HL-60 (cell line): ENCODE measurements around the gene HMOX2.

Experiments
- DNase-seq, 2 experiments: peaks; one replicate each; pipeline ENCODE4 v3.0.0-alpha.2; 2010 to 2020; ENCODE audit warnings: low read depth in 1 of 2, low spot score in 1 of 2
- H3K27ac ChIP-seq: fragments of 250-450 bp; sonication (Bioruptor Pico); replicated peaks from 2 replicates; pipeline ENCODE4 v1.5.1; 2020; ENCODE audit warnings: mild to moderate bottlenecking, moderate library complexity
- H3K27me3 ChIP-seq: fragments of 250-450 bp; sonication (Bioruptor Pico); 2 replicates; pipeline ENCODE4 v1.5.1; 2021; ENCODE audit warnings: mild to moderate bottlenecking, moderate library complexity; ENCODE audit not compliant: insufficient read depth, poor library complexity, severe bottlenecking
- H3K4me3 ChIP-seq: replicated peaks from 2 replicates; pipeline ENCODE4 v1.5.1; 2011; ENCODE audit warnings: mild to moderate bottlenecking, control low read depth, low read length; ENCODE audit not compliant: insufficient read depth
- GABPA ChIP-seq: IDR thresholded peaks from 2 replicates; pipeline ENCODE4 v1.6.1; 2012; ENCODE audit warnings: low read depth
- POLR2AphosphoS5 ChIP-seq: IDR thresholded peaks from 2 replicates; pipeline ENCODE4 v1.6.1; 2012; ENCODE audit warnings: low read depth
- REST ChIP-seq: IDR thresholded peaks from 2 replicates; pipeline ENCODE4 v1.6.1; 2012; ENCODE audit warnings: low read depth; ENCODE audit not compliant: insufficient replicate concordance
- SPI1 ChIP-seq: IDR thresholded peaks from 2 replicates; pipeline ENCODE4 v1.6.1; 2012; ENCODE audit warnings: low read depth, mild to moderate bottlenecking, borderline replicate concordance
- TF ChIP-seq, protein P1 (sequence below): IDR thresholded peaks from one replicate; pipeline ENCODE4 v1.5.1; 2011; ENCODE audit warnings: low read length, control low read depth, inconsistent platforms; ENCODE audit not compliant: insufficient read depth

HMOX2 gene

GRCh38 chr16:4489030-4489429, 12.8 kb downstream of the HMOX2 start:
- no peaks in the 10 kb centered on the region for H3K27me3 ChIP-seq
- TF ChIP-seq GABPA (no peak), POLR2AphosphoS5 (no peak), SPI1 (no peak), REST (no peak)
- TF ChIP-seq, protein P1, sequence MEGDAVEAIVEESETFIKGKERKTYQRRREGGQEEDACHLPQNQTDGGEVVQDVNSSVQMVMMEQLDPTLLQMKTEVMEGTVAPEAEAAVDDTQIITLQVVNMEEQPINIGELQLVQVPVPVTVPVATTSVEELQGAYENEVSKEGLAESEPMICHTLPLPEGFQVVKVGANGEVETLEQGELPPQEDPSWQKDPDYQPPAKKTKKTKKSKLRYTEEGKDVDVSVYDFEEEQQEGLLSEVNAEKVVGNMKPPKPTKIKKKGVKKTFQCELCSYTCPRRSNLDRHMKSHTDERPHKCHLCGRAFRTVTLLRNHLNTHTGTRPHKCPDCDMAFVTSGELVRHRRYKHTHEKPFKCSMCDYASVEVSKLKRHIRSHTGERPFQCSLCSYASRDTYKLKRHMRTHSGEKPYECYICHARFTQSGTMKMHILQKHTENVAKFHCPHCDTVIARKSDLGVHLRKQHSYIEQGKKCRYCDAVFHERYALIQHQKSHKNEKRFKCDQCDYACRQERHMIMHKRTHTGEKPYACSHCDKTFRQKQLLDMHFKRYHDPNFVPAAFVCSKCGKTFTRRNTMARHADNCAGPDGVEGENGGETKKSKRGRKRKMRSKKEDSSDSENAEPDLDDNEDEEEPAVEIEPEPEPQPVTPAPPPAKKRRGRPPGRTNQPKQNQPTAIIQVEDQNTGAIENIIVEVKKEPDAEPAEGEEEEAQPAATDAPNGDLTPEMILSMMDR: no peak
- H3K4me3 ChIP-seq: no peak overlapping the region
- no peak for DNase-seq
- H3K27ac ChIP-seq: no peak overlapping the region

GRCh38 chr16:4491898-4492297, 15.7 kb downstream of the HMOX2 start:
- no peak overlapping the region for H3K27ac ChIP-seq
- TF ChIP-seq, protein P1: no peak
- no peak for TF ChIP-seq POLR2AphosphoS5
- H3K27me3 ChIP-seq: no peaks in the 10 kb centered on the region
- DNase-seq: no peak
- H3K4me3 ChIP-seq: no peak overlapping the region

GRCh38 chr16:4494746-4495490, 18.7 kb downstream of the HMOX2 start:
- Histone ChIP-seq H3K27me3 (no peaks in the 10 kb centered on the region), H3K27ac (no peak overlapping the region), H3K4me3 (no peak overlapping the region)
- no peak for DNase-seq
- TF ChIP-seq REST: no peak
- TF ChIP-seq, protein P1: no peak
- TF ChIP-seq GABPA: no peak
- no peak for TF ChIP-seq POLR2AphosphoS5
- no peak for TF ChIP-seq SPI1

DNA sequence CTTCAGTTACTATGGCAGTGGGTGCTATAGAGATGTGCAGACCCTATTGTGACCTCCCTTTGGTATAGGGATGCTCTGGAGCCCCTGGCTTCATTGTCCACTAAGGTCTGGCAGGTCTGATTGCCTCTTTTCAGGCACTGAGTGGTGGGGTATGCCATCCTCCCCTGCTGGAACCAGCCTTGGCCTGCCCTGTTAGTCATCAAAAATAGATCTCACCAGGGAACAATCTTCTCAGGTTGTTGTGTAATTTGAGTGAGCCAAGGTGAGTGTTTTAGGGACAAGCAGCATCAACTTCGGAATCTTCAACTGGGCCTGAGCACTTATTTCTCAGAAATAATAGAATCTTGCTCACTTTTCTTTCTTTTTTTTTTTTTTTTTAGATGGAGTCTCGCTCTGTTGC, 19.6 kb downstream of the HMOX2 start:
- DNase-seq: no peak
- Histone ChIP-seq H3K27ac (no peak overlapping the region), H3K27me3 (no peaks in the 10 kb centered on the region), H3K4me3 (no peak overlapping the region)
- TF ChIP-seq POLR2AphosphoS5: no peak
- no peak for TF ChIP-seq SPI1
- no peak for TF ChIP-seq GABPA
- TF ChIP-seq, protein P1: no peak
- TF ChIP-seq REST: no peak
